Adrenal gland (tissue), 12 donors: ENCODE data around the gene PLXDC2. TPM values are rescaled to one million over a fixed set of nuclear protein-coding genes. Genes with fewer than 3 reads are reported as not detected.

Experiments used
- DNase-seq, 7 donors: peaks; one replicate each; pipeline ENCODE4 v3.0.0-alpha.2; 2019 to 2020
- H3K27ac ChIP-seq, 5 donors: fragments of 200-600 bp; sonication (generic) in 4 of 5; 1 replicate in 3 of 5; 2 replicates in 2 of 5; pipeline versions ENCODE4 v1.5.1 to v1.8.0; 2016 to 2020; ENCODE audit warnings: mild to moderate bottlenecking in 1 of 5
- H3K27me3 ChIP-seq: fragments of 200-600 bp; 2 replicates; pipeline ENCODE4 v1.8.0; 2021
- H3K36me3 ChIP-seq, 2 donors: fragments of 200-600 bp; replicated peaks in 1 of 2; 1 replicate in 1 of 2; 2 replicates in 1 of 2; pipeline versions ENCODE4 v1.5.1 to v1.8.0; 2018 to 2022
- H3K4me1 ChIP-seq, 2 donors: fragments of 200-600 bp; replicated peaks in 1 of 2; 1 replicate in 1 of 2; 2 replicates in 1 of 2; pipeline versions ENCODE4 v1.5.1 to v1.8.0; 2018 to 2021
- H3K4me3 ChIP-seq, 4 donors: fragments of 200-600 bp; sonication (generic) in 3 of 4; one replicate each; pipeline ENCODE4 v1.5.1; 2016 to 2018
- H3K9me3 ChIP-seq, 3 donors: fragments of 200-600 bp; sonication (generic) in 1 of 3; replicated peaks in 1 of 3; 1 replicate in 2 of 3; 2 replicates in 1 of 3; pipeline versions ENCODE4 v1.5.1 to v1.8.0; 2016 to 2021
- CTCF ChIP-seq, 6 experiments: fragments of 450-650 bp in 4 of 6; fragments of 200-600 bp in 2 of 6; sonication (generic) in 1 of 6; IDR thresholded peaks; 1 replicate in 5 of 6; 2 replicates in 1 of 6; pipeline versions ENCODE4 v1.5.1 to v1.8.0; 2016 to 2021; ENCODE audit warnings: antibody characterized with exemption in 6 of 6, mild to moderate bottlenecking in 2 of 6, moderate library complexity in 1 of 6
- POLR2A ChIP-seq, 2 donors: fragments of 450-650 bp; IDR thresholded peaks; one replicate each; pipeline ENCODE4 v1.6.1; 2017; ENCODE audit warnings: antibody characterized with exemption in 2 of 2, mild to moderate bottlenecking in 2 of 2, moderate library complexity in 1 of 2
- WGBS, 4 donors: extraction: QIAGEN DNeasy Blood & Tissue Kit in 2 of 4; methylation state at CpG; one replicate each; pipeline versions ENCODE4 v1.1.5 to v1.1.7; 2013 to 2017; 5-methylcytosine and 5-hydroxymethylcytosine counted together
- intact Hi-C, 2 donors: fragments of 100-400 bp; cut with DNase I; formaldehyde crosslinking; loops; one replicate each; pipeline versions ENCODE4 v1.14.1 to v1.15.0; 2022 to 2023
- polyA plus RNA-seq, 3 donors: library from polyadenylated mRNA; stranded (reverse); fragments of 200-250 nt in 2 of 3; fragments of 350-450 nt in 1 of 3; fragmentation: Illumina TruSeq in 1 of 3; extraction: RNeasy Lipid Tissue Mini Kit (QIAGEN cat#74804) in 1 of 3; gene quantifications; one replicate each; pipeline ENCODE4 v1.2.3, GENCODE V29; 2013 to 2014
- total RNA-seq, 9 donors: library from RNA; depleted of rRNA in 4 of 9; stranded (reverse); fragments of >200 nt in 4 of 9; fragments of 120-200 nt in 1 of 9; fragmentation: NEBNext Ultra II Directional in 1 of 9; extraction: Animal tissue kit (Norgen Biotek cat#: 25700) in 1 of 9; gene quantifications; one replicate each; pipeline versions ENCODE4 v1.1.0 to v1.2.4, GENCODE V29; 2013 to 2023
- donor health status: healthy with polysubstance abuse.
- donor health status: Bipolar disorder and iron deficiency.
- donor health status: DM: yes; HTN: yes; CAD: no.
- donor health status: DM: no; HTN: no; CAD: no.
- donor health status: DM: no; HTN: no; CAD: no.
- donor health status: DM: yes; HTN: yes; CAD: no.

The PLXDC2 gene
- total and polyA plus RNA-seq, 12 donors: 12.1 to 127 (median 75.1) TPM

- no peak for TF ChIP-seq POLR2A (IDR thresholded peaks at IDR 0.05)
- no peak for TF ChIP-seq CTCF (IDR thresholded peaks at IDR 0.05)
- Histone ChIP-seq H3K9me3 (no peaks in the 10 kb centered on the region), H3K27ac (no peak overlapping the region), H3K27me3 (no peaks in the 10 kb centered on the region), H3K36me3 (no peaks in the 10 kb centered on the region), H3K4me3 (no peak overlapping the region), H3K4me1 (peaks cover 2% of the 10 kb centered on the region in 2 donors)
- intact Hi-C loops: no loop called here
- WGBS, 4 donors: 92 to 95% (median 94%) methylated on average over 5 of the region's 5 CpGs
- DNase-seq: no peak
Observed at GRCh38 chr10:20115894-20116293, 299.7 kb downstream of the PLXDC2 start.

- H3K36me3 ChIP-seq: no peaks in the 10 kb centered on the region
- no peaks in the 10 kb centered on the region for H3K9me3 ChIP-seq
- TF ChIP-seq CTCF (IDR thresholded peaks at IDR 0.05) (no peak), POLR2A (IDR thresholded peaks at IDR 0.05) (no peak)
- no peak overlapping the region for H3K4me3 ChIP-seq
- no peak for DNase-seq
- no peaks in the 10 kb centered on the region for H3K4me1 ChIP-seq
- 90 to 98% (median 97%) methylated on average over 2 of the region's 2 CpGs for WGBS, 4 donors
- no peaks in the 10 kb centered on the region for H3K27me3 ChIP-seq
- no peak overlapping the region for H3K27ac ChIP-seq
- intact Hi-C loops: no loop called here
Observed at GRCh38 chr10:20117471-20117870, 301.2 kb downstream of the PLXDC2 start.

- Histone ChIP-seq H3K4me1 (no peaks in the 10 kb centered on the region), H3K9me3 (no peaks in the 10 kb centered on the region), H3K36me3 (no peaks in the 10 kb centered on the region), H3K27ac (no peak overlapping the region), H3K4me3 (no peak overlapping the region), H3K27me3 (no peaks in the 10 kb centered on the region)
- intact Hi-C loops: no loop called here
- TF ChIP-seq CTCF (IDR thresholded peaks at IDR 0.05) (no peak), POLR2A (IDR thresholded peaks at IDR 0.05) (no peak)
- DNase-seq: no peak
- WGBS, 4 donors: 42 to 85% (median 73%) methylated on average over 2 of the region's 2 CpGs
Observed at GRCh38 chr10:20118119-20118518, 301.9 kb downstream of the PLXDC2 start.

- Histone ChIP-seq H3K9me3 (peaks cover 0 to 6% (median 0%) of the 10 kb centered on the region in 3 donors), H3K27ac (no peak overlapping the region), H3K4me1 (no peaks in the 10 kb centered on the region), H3K36me3 (no peaks in the 10 kb centered on the region), H3K27me3 (no peaks in the 10 kb centered on the region), H3K4me3 (no peak overlapping the region)
- WGBS, 4 donors: 85 to 93% (median 88%) methylated on average over 2 of the region's 2 CpGs
- intact Hi-C loops: no loop called here
- no peak for DNase-seq
- TF ChIP-seq POLR2A (IDR thresholded peaks at IDR 0.05) (no peak), CTCF (IDR thresholded peaks at IDR 0.05) (no peak)
Observed at GRCh38 chr10:20128811-20129210, 312.6 kb downstream of the PLXDC2 start.
